ENCODE results near the gene KIF3A.

DNA sequence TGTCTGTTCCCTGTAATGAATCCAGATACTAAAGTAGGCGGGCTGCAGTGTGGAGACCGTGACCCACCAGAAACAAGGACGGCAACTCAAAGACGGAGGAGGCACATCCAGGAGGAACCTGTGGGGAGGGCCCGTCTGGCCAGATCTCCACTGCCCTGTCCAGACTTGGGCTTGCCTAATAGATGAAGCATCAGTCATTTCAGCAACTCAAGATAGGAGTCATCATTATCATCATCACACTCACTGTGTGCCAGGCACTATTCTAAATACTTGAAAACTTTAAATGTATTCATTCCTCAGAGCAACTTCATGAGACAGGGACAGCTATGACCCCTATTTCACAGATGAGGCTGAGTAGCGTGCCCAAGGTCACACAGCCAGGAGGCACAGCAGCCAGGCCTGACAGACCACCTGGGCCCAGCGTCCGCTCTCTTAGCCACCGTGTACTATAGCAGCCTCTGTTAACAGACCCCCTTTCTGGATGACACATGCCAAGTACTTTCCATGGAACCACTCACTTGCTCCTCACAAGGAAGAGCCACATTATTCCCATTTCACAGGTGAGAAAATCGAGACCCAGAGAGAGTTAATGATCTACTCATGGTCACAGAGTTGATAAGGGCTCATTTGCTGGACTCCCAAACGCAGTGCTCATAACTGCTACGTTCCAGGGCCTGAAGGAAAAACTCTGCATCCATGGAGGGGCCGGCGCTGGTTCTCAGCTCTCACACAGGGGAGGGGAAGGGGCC lies 68.5 kb downstream of the KIF3A start:
- TF ChIP-seq, protein P1, sequence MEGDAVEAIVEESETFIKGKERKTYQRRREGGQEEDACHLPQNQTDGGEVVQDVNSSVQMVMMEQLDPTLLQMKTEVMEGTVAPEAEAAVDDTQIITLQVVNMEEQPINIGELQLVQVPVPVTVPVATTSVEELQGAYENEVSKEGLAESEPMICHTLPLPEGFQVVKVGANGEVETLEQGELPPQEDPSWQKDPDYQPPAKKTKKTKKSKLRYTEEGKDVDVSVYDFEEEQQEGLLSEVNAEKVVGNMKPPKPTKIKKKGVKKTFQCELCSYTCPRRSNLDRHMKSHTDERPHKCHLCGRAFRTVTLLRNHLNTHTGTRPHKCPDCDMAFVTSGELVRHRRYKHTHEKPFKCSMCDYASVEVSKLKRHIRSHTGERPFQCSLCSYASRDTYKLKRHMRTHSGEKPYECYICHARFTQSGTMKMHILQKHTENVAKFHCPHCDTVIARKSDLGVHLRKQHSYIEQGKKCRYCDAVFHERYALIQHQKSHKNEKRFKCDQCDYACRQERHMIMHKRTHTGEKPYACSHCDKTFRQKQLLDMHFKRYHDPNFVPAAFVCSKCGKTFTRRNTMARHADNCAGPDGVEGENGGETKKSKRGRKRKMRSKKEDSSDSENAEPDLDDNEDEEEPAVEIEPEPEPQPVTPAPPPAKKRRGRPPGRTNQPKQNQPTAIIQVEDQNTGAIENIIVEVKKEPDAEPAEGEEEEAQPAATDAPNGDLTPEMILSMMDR (IDR thresholded peaks at IDR 0.05) = no peak
- no peak for TF ChIP-seq POLR2A (IDR thresholded peaks at IDR 0.05)

Data from heart left ventricle (tissue), 13 donors.